ENCODE results near the gene ATXN7L1.

DNA sequence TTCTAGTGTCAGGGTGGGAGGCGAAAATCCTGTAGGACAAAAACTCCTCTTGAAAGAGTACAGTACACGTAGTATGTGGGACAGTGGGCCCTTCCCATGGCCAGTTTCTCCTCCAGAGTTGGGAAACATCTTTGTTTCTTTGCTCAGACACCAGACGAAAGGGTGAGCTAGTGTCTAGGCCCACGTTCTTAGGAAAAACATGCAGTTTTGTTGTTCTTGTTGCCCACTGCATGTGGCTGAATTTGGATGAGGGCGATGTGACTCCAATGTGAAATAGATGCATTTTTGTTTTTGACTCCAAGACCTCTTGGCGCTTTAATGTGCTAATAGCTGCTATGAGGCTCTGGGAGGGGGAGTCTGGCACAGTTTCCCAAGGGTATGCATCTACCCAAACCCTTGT is 100.8 kb downstream of the ATXN7L1 start:
- TF ChIP-seq, protein P1, sequence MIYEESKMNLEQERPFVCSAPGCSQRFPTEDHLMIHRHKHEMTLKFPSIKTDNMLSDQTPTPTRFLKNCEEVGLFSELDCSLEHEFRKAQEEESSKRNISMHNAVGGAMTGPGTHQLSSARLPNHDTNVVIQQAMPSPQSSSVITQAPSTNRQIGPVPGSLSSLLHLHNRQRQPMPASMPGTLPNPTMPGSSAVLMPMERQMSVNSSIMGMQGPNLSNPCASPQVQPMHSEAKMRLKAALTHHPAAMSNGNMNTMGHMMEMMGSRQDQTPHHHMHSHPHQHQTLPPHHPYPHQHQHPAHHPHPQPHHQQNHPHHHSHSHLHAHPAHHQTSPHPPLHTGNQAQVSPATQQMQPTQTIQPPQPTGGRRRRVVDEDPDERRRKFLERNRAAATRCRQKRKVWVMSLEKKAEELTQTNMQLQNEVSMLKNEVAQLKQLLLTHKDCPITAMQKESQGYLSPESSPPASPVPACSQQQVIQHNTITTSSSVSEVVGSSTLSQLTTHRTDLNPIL (CRISPR knock-in tag; IDR thresholded peaks at IDR 0.05; ENCODE audit: low read depth): no peak
- TF ChIP-seq ZC3H10 (CRISPR knock-in tag; IDR thresholded peaks at IDR 0.05) (no peak), ARNTL (CRISPR knock-in tag; IDR thresholded peaks at IDR 0.05; ENCODE audit: borderline replicate concordance, low read depth) (no peak), ZNF565 (CRISPR knock-in tag; conservative IDR thresholded peaks at IDR 0.05; ENCODE audit: low read depth) (no peak), BACH2 (CRISPR knock-in tag; IDR thresholded peaks at IDR 0.05; ENCODE audit: borderline replicate concordance) (no peak), ZFP30 (CRISPR knock-in tag; IDR thresholded peaks at IDR 0.05) (no peak), SNAI2 (CRISPR knock-in tag; IDR thresholded peaks at IDR 0.05) (no peak), ZFP3 (CRISPR knock-in tag; IDR thresholded peaks at IDR 0.05) (no peak), GLIS3 (CRISPR knock-in tag; IDR thresholded peaks at IDR 0.05) (no peak), RARB (CRISPR knock-in tag; IDR thresholded peaks at IDR 0.05) (no peak), PPARA (CRISPR knock-in tag; IDR thresholded peaks at IDR 0.05; ENCODE audit: borderline replicate concordance) (no peak)
- TF ChIP-seq, protein P2, sequence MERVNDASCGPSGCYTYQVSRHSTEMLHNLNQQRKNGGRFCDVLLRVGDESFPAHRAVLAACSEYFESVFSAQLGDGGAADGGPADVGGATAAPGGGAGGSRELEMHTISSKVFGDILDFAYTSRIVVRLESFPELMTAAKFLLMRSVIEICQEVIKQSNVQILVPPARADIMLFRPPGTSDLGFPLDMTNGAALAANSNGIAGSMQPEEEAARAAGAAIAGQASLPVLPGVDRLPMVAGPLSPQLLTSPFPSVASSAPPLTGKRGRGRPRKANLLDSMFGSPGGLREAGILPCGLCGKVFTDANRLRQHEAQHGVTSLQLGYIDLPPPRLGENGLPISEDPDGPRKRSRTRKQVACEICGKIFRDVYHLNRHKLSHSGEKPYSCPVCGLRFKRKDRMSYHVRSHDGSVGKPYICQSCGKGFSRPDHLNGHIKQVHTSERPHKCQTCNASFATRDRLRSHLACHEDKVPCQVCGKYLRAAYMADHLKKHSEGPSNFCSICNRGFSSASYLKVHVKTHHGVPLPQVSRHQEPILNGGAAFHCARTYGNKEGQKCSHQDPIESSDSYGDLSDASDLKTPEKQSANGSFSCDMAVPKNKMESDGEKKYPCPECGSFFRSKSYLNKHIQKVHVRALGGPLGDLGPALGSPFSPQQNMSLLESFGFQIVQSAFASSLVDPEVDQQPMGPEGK (CRISPR knock-in tag; IDR thresholded peaks at IDR 0.05; ENCODE audit: borderline replicate concordance): no peak
